A673 (cell line): ENCODE measurements around the gene TAF4. TPM values are rescaled to one million over a fixed set of nuclear protein-coding genes. Genes with fewer than 3 reads are reported as not detected.

Source experiments
- BruUV-seq: library from RNA; stranded (reverse); fragments of 400-500 nt; replicated peaks from 2 replicates; lab custom pipeline; 2021; lab: Mats Ljungman, UMichigan
- CTCF ChIA-PET: fragments of 300-600 bp; sonication (Branson Sonifier 250); formaldehyde crosslinking; loops from one replicate; lab custom pipeline; 2022; ENCODE audit warnings: antibody characterized with exemption; lab: Charles Lee
- POLR2A ChIA-PET: fragments of 300-600 bp; sonication (Branson Sonifier 250); formaldehyde crosslinking; loops from one replicate; lab custom pipeline; 2022; ENCODE audit warnings: antibody characterized with exemption; ENCODE audit not compliant: low non-redundant PET; lab: Charles Lee
- DNase-seq: peaks from one replicate; pipeline ENCODE4 v3.0.0-alpha.2; 2015; ENCODE audit warnings: low spot score
- H3K27ac ChIP-seq: fragments of 200-600 bp; sonication (generic); 2 replicates; pipeline ENCODE4 v1.5.1; 2016; ENCODE audit warnings: mixed run types, low read depth, mild to moderate bottlenecking, mixed read lengths, antibody characterized with exemption, low read length; ENCODE audit not compliant: poor library complexity, severe bottlenecking
- H3K27me3 ChIP-seq: fragments of 200-600 bp; sonication (generic); replicated peaks from 2 replicates; pipeline ENCODE4 v1.6.1; 2017; ENCODE audit warnings: mixed run types, low read depth, mild to moderate bottlenecking, mixed read lengths, antibody characterized with exemption, low read length; ENCODE audit not compliant: insufficient read depth, poor library complexity
- H3K36me3 ChIP-seq: fragments of 200-600 bp; sonication (generic); 2 replicates; pipeline ENCODE4 v1.6.1; 2016; ENCODE audit warnings: mixed run types, mild to moderate bottlenecking, mixed read lengths, antibody characterized with exemption, low read length; ENCODE audit not compliant: insufficient read depth, poor library complexity, severe bottlenecking
- H3K4me1 ChIP-seq: fragments of 200-600 bp; sonication (generic); 2 replicates; pipeline ENCODE4 v1.6.1; 2017; ENCODE audit warnings: mixed run types, mild to moderate bottlenecking, mixed read lengths, antibody characterized with exemption, low read length; ENCODE audit not compliant: insufficient read depth, poor library complexity, severe bottlenecking
- H3K4me3 ChIP-seq: fragments of 200-600 bp; sonication (generic); 2 replicates; pipeline ENCODE4 v1.5.1; 2016; ENCODE audit warnings: low read depth, mixed run types, mild to moderate bottlenecking, mixed read lengths, low read length; ENCODE audit not compliant: poor library complexity, severe bottlenecking
- H3K9me3 ChIP-seq: fragments of 200-600 bp; sonication (generic); 2 replicates; pipeline ENCODE4 v1.6.1; 2016; ENCODE audit warnings: mixed run types, low read depth, mild to moderate bottlenecking, mixed read lengths, antibody characterized with exemption, low read length; ENCODE audit not compliant: poor library complexity, severe bottlenecking
- CTCF ChIP-seq: fragments of 300-800, 200-600 bp; sonication (generic); conservative IDR thresholded peaks from 2 replicates; pipeline ENCODE4 v1.5.1; 2017; ENCODE audit warnings: low read depth, mild to moderate bottlenecking, antibody characterized with exemption, low read length, moderate library complexity, mixed read lengths
- EZH2 ChIP-seq: fragments of 200-600 bp; sonication (generic); IDR thresholded peaks from 2 replicates; pipeline ENCODE4 v1.6.1; 2017; ENCODE audit warnings: borderline replicate concordance, low read depth, mild to moderate bottlenecking, mixed read lengths, antibody characterized with exemption, low read length; ENCODE audit not compliant: poor library complexity, severe bottlenecking
- intact Hi-C: fragments of 100-400 bp; cut with micrococcal nuclease; formaldehyde crosslinking; loops from one replicate; pipeline ENCODE4 v1.10.0; 2022; ENCODE audit not compliant: unreplicated experiment
- total RNA-seq: library from RNA; stranded (reverse); gene quantifications from 2 replicates; pipeline ENCODE4 v1.2.3, GENCODE V29; 2021

The TAF4 gene
- total RNA-seq, 1 experiment from 2014 or later, result 37.0 TPM

- no peak for DNase-seq
- H3K4me1 ChIP-seq, result no peaks in the 10 kb centered on the region
- no peaks in the 10 kb centered on the region for H3K27me3 ChIP-seq
- intact Hi-C loops, result no loop called here
- H3K9me3 ChIP-seq, result no peaks in the 10 kb centered on the region
- no peak overlapping the region for H3K4me3 ChIP-seq
- ChIA-PET CTCF (no interaction called here), POLR2A (no interaction called here)
- BruUV-seq, result no TSS peak
- no peaks in the 10 kb centered on the region for H3K36me3 ChIP-seq
- TF ChIP-seq CTCF, result no peak
- TF ChIP-seq EZH2, result no peak
- H3K27ac ChIP-seq, result no peak overlapping the region
Observed at GRCh38 chr20:61929561-61929960, 136.1 kb downstream of the TAF4 start.

- TF ChIP-seq CTCF, result no peak
- TF ChIP-seq EZH2, result no peak
- intact Hi-C loops, result no loop called here
- POLR2A ChIA-PET, result no interaction called here
- CTCF ChIA-PET, result no interaction called here
- H3K9me3 ChIP-seq, result no peaks in the 10 kb centered on the region
- H3K27ac ChIP-seq, result no peak overlapping the region
- no peaks in the 10 kb centered on the region for H3K4me1 ChIP-seq
- H3K36me3 ChIP-seq, result no peaks in the 10 kb centered on the region
- DNase-seq, result no peak
- H3K27me3 ChIP-seq, result no peaks in the 10 kb centered on the region
- BruUV-seq, result no TSS peak
- no peak overlapping the region for H3K4me3 ChIP-seq
Observed at GRCh38 chr20:61927826-61928541, 137.7 kb downstream of the TAF4 start.

GRCh38 chr20:61927193-61927825 is 138.4 kb downstream of the TAF4 start:
- TF ChIP-seq EZH2, result no peak
- TF ChIP-seq CTCF, result no peak
- no TSS peak for BruUV-seq
- no peaks in the 10 kb centered on the region for H3K9me3 ChIP-seq
- CTCF ChIA-PET, result no interaction called here
- DNase-seq, result no peak
- POLR2A ChIA-PET, result no interaction called here
- no peak overlapping the region for H3K27ac ChIP-seq
- H3K4me1 ChIP-seq, result no peaks in the 10 kb centered on the region
- intact Hi-C loops, result no loop called here
- no peaks in the 10 kb centered on the region for H3K36me3 ChIP-seq
- H3K4me3 ChIP-seq, result no peak overlapping the region
- H3K27me3 ChIP-seq, result no peaks in the 10 kb centered on the region
